ENCODE data around the gene PCNX2.

Gene PCNX2

GRCh38 chr1:233320023-233320422 is 24.5 kb upstream of the PCNX2 start:
- no peak for DNase-seq (ENCODE audit: extremely low read depth in 1 of 2, low read depth in 1 of 2)

GRCh38 chr1:233319272-233319671 is 23.7 kb upstream of the PCNX2 start:
- no peak for DNase-seq (ENCODE audit: extremely low read depth in 1 of 2, low read depth in 1 of 2)

- no peak for DNase-seq (ENCODE audit: extremely low read depth in 1 of 2, low read depth in 1 of 2)
These were observed 20.9 kb upstream of the PCNX2 start for GRCh38 chr1:233316473-233316872.

- no peak for DNase-seq (ENCODE audit: extremely low read depth in 1 of 2, low read depth in 1 of 2)
These were observed 20.3 kb upstream of the PCNX2 start for GRCh38 chr1:233315718-233316301.

GRCh38 chr1:233313434-233314155 is 18.1 kb upstream of the PCNX2 start:
- DNase-seq (ENCODE audit: extremely low read depth in 1 of 2, low read depth in 1 of 2): no peak

- DNase-seq (ENCODE audit: extremely low read depth in 1 of 2, low read depth in 1 of 2): no peak
These were observed 9.1 kb upstream of the PCNX2 start for GRCh38 chr1:233304489-233305102.

GRCh38 chr1:233300326-233300725 is 4.8 kb upstream of the PCNX2 start:
- DNase-seq (ENCODE audit: extremely low read depth in 1 of 2, low read depth in 1 of 2): no peak

- no peak for DNase-seq (ENCODE audit: extremely low read depth in 1 of 2, low read depth in 1 of 2)
These were observed 3.9 kb upstream of the PCNX2 start for GRCh38 chr1:233299450-233299849.

GRCh38 chr1:233295975-233296322 is 424 bp upstream of the PCNX2 start:
- no peak for DNase-seq (ENCODE audit: extremely low read depth in 1 of 2, low read depth in 1 of 2)

- DNase-seq (ENCODE audit: extremely low read depth in 1 of 2, low read depth in 1 of 2): peak; percentile 3 to 7
These were observed 650 bp downstream of the PCNX2 start for GRCh38 chr1:233294913-233295236.

- DNase-seq (ENCODE audit: extremely low read depth in 1 of 2, low read depth in 1 of 2): no peak
These were observed 1.7 kb downstream of the PCNX2 start for GRCh38 chr1:233293556-233294446.

- DNase-seq (ENCODE audit: extremely low read depth in 1 of 2, low read depth in 1 of 2): no peak
These were observed 5.0 kb downstream of the PCNX2 start for GRCh38 chr1:233290396-233291034.

GRCh38 chr1:233289676-233290075 is 5.8 kb downstream of the PCNX2 start:
- DNase-seq (ENCODE audit: extremely low read depth in 1 of 2, low read depth in 1 of 2): no peak

GRCh38 chr1:233282582-233282886 is 13.0 kb downstream of the PCNX2 start:
- DNase-seq (ENCODE audit: extremely low read depth in 1 of 2, low read depth in 1 of 2): no peak

GRCh38 chr1:233281711-233282581 is 13.6 kb downstream of the PCNX2 start:
- no peak for DNase-seq (ENCODE audit: extremely low read depth in 1 of 2, low read depth in 1 of 2)

- no peak for DNase-seq (ENCODE audit: extremely low read depth in 1 of 2, low read depth in 1 of 2)
These were observed 15.6 kb downstream of the PCNX2 start for GRCh38 chr1:233279971-233280370.

- no peak for DNase-seq (ENCODE audit: extremely low read depth in 1 of 2, low read depth in 1 of 2)
These were observed 16.9 kb downstream of the PCNX2 start for GRCh38 chr1:233278631-233279030.

GRCh38 chr1:233277637-233278606 is 17.6 kb downstream of the PCNX2 start:
- DNase-seq (ENCODE audit: extremely low read depth in 1 of 2, low read depth in 1 of 2): no peak

- no peak for DNase-seq (ENCODE audit: extremely low read depth in 1 of 2, low read depth in 1 of 2)
These were observed 25.9 kb downstream of the PCNX2 start for GRCh38 chr1:233269656-233270055.
